Liver (tissue), 9 donors: ENCODE measurements around the gene TRAF3IP3. TPM values are rescaled to one million over a fixed set of nuclear protein-coding genes. Genes with fewer than 3 reads are reported as not detected.
A peak's percentile ranks its signal among the peaks of the same experiment; 100 is the strongest.

Source experiments
- DNase-seq: peaks from one replicate; pipeline ENCODE4 v3.0.0-alpha.2; 2017; ENCODE audit warnings: low spot score
- H3K27ac ChIP-seq, 2 donors: one replicate each; pipeline ENCODE4 v1.7.0; 2013; ENCODE audit warnings: inconsistent platforms in 2 of 2, low read length in 2 of 2, control low read depth in 1 of 2, low read depth in 1 of 2, mild to moderate bottlenecking in 1 of 2
- H3K27me3 ChIP-seq, 4 donors: one replicate each; pipeline versions ENCODE4 v1.6.1 to v1.7.0; 2013; ENCODE audit warnings: low read length in 3 of 4, inconsistent platforms in 1 of 4, mild to moderate bottlenecking in 1 of 4, moderate library complexity in 1 of 4; ENCODE audit not compliant: control insufficient read depth in 4 of 4, insufficient read depth in 4 of 4
- H3K36me3 ChIP-seq, 4 donors: one replicate each; pipeline versions ENCODE4 v1.6.1 to v1.7.0; 2013; ENCODE audit warnings: low read length in 3 of 4, mild to moderate bottlenecking in 3 of 4, low read depth in 1 of 4, moderate library complexity in 1 of 4; ENCODE audit not compliant: control insufficient read depth in 4 of 4, insufficient read depth in 3 of 4
- H3K4me1 ChIP-seq, 4 donors: one replicate each; pipeline versions ENCODE4 v1.6.1 to v1.7.0; 2013; ENCODE audit warnings: low read length in 3 of 4, mild to moderate bottlenecking in 3 of 4, moderate library complexity in 1 of 4; ENCODE audit not compliant: control insufficient read depth in 4 of 4, insufficient read depth in 4 of 4
- H3K4me3 ChIP-seq, 3 donors: one replicate each; pipeline versions ENCODE4 v1.6.1 to v1.7.0; 2013; ENCODE audit warnings: low read length in 3 of 3, control low read depth in 1 of 3, low read depth in 1 of 3, mild to moderate bottlenecking in 1 of 3
- H3K9ac ChIP-seq, 2 donors: one replicate each; pipeline ENCODE4 v1.7.0; 2013; ENCODE audit warnings: low read length in 2 of 2, mild to moderate bottlenecking in 2 of 2, moderate library complexity in 2 of 2, control low read depth in 1 of 2, low read depth in 1 of 2
- H3K9me3 ChIP-seq, 4 donors: one replicate each; pipeline versions ENCODE4 v1.6.1 to v1.7.0; 2013; ENCODE audit warnings: low read length in 3 of 4; ENCODE audit not compliant: control insufficient read depth in 4 of 4
- EGR1 ChIP-seq, 2 donors: IDR thresholded peaks; 2 replicates each; pipeline ENCODE4 v1.6.1; 2016 to 2018; ENCODE audit warnings: antibody characterized with exemption in 2 of 2, low read depth in 2 of 2
- FOXA1 ChIP-seq: IDR thresholded peaks from 2 replicates; pipeline ENCODE4 v1.6.1; 2016; ENCODE audit warnings: antibody characterized with exemption
- FOXA2 ChIP-seq: IDR thresholded peaks from 2 replicates; pipeline ENCODE4 v1.6.1; 2016; ENCODE audit warnings: antibody characterized with exemption
- GABPA ChIP-seq, 2 donors: IDR thresholded peaks in 1 of 2; conservative IDR thresholded peaks in 1 of 2; 2 replicates each; pipeline ENCODE4 v1.6.1; 2016; ENCODE audit warnings: antibody characterized with exemption in 2 of 2, mild to moderate bottlenecking in 1 of 2, moderate library complexity in 1 of 2
- HNF4A ChIP-seq, 2 donors: conservative IDR thresholded peaks; 2 replicates each; pipeline ENCODE4 v1.6.1; 2016; ENCODE audit warnings: antibody characterized with exemption in 2 of 2, mild to moderate bottlenecking in 2 of 2
- HNF4G ChIP-seq: IDR thresholded peaks from 2 replicates; pipeline ENCODE4 v1.6.1; 2016; ENCODE audit warnings: antibody characterized with exemption
- JUND ChIP-seq, 2 donors: IDR thresholded peaks; 2 replicates each; pipeline ENCODE4 v1.6.1; 2016; ENCODE audit warnings: antibody characterized with exemption in 2 of 2
- NR2F2 ChIP-seq: IDR thresholded peaks from 2 replicates; pipeline ENCODE4 v1.6.1; 2016; ENCODE audit warnings: antibody characterized with exemption
- RAD21 ChIP-seq, 2 donors: IDR thresholded peaks; 2 replicates each; pipeline ENCODE4 v1.6.1; 2016; ENCODE audit warnings: antibody characterized with exemption in 2 of 2, mild to moderate bottlenecking in 2 of 2
- REST ChIP-seq: IDR thresholded peaks from 2 replicates; pipeline ENCODE4 v1.6.1; 2016; ENCODE audit warnings: antibody characterized with exemption, mild to moderate bottlenecking
- RXRA ChIP-seq, 2 donors: IDR thresholded peaks; 2 replicates each; pipeline ENCODE4 v1.6.1; 2017 to 2018; ENCODE audit warnings: antibody characterized with exemption in 2 of 2, mild to moderate bottlenecking in 1 of 2
- SP1 ChIP-seq: IDR thresholded peaks from 2 replicates; pipeline ENCODE4 v1.6.1; 2018; ENCODE audit warnings: antibody characterized with exemption, mild to moderate bottlenecking
- TAF1 ChIP-seq: conservative IDR thresholded peaks from 2 replicates; pipeline ENCODE4 v1.6.1; 2016; ENCODE audit warnings: antibody characterized with exemption, mild to moderate bottlenecking
- YY1 ChIP-seq: IDR thresholded peaks from 2 replicates; pipeline ENCODE4 v1.6.1; 2016; ENCODE audit warnings: antibody characterized with exemption, mild to moderate bottlenecking
- WGBS: extraction: QIAGEN DNeasy Blood & Tissue Kit; methylation state at CpG from one replicate; pipeline ENCODE4 v1.1.7; 2013; 5-methylcytosine and 5-hydroxymethylcytosine counted together
- polyA plus RNA-seq, 2 donors: library from polyadenylated mRNA; stranded (reverse) in 1 of 2; unstranded in 1 of 2; fragments of 200-250 nt in 1 of 2; fragments of >200 nt in 1 of 2; fragmentation: Nextera tagmentation in 1 of 2; extraction: Ambion mirVana in 1 of 2; gene quantifications; one replicate each; pipeline versions ENCODE4 v1.2.1 to v1.2.3, GENCODE V29; 2013 to 2015
- total RNA-seq, 2 donors: library from RNA; depleted of rRNA; stranded (reverse); fragments of >200 nt; gene quantifications; one replicate each; pipeline ENCODE4 v1.2.3, GENCODE V29; 2014
- TF ChIP-seq, protein P1 (sequence below): IDR thresholded peaks from 2 replicates; pipeline ENCODE4 v1.6.1; 2016; ENCODE audit warnings: antibody characterized with exemption
- TF ChIP-seq, protein P2 (sequence below): fragments of 150-350 bp; IDR thresholded peaks from 2 replicates; pipeline ENCODE4 v1.5.1; 2017; ENCODE audit warnings: improper control_type of control experiment, low read depth, low read length; ENCODE audit not compliant: missing input control
- TF ChIP-seq, protein P3 (sequence below): IDR thresholded peaks from 2 replicates; pipeline ENCODE4 v1.6.1; 2016; ENCODE audit warnings: antibody characterized with exemption
- TF ChIP-seq, protein P4 (sequence below): IDR thresholded peaks from 2 replicates; pipeline ENCODE4 v1.6.1; 2016; ENCODE audit warnings: antibody characterized with exemption
- donor health status: healthy.
- donor health status: healthy.
- donor health status: healthy.
- donor health status: healthy.
- donor health status: healthy.

TRAF3IP3 gene
- total and polyA plus RNA-seq, 4 donors, result 0.87 to 3.4 (median 2.2) TPM

DNA sequence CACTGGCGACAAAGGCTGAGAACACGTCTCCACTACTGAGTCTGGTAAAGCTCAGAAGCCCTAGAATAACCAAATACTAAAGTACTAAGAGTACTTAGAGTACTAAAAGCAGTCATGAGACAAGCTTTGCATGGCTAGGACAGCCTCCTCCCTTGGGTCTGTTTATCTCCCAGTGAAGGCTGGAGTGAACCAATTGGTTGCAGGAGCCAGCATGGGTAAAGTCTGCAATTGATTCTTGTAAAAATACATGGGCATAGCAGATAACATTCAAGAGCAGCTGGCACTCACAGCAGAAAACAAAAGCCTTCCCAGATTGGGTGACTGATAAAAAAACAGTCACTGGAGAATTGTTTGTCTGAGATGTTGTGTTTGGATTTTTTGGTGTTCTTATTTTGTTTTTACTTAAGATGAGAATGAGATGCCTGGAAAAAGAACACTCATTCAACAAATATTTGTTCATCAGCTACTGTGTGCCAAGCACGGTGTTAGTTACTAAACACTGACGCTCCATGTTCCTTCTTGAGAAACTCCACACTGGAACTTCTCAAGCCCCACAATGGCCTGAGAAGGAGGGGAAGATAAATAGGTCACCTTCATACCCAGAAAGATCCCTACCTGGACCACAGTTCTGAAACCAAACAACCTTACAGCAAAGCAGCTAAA lies 46.4 kb downstream of the TRAF3IP3 start:
- H3K4me3 ChIP-seq, result peak overlapping the region; percentile 21 to 55 (median 55)
- WGBS, result 34% methylated on average over 4 of the region's 4 CpGs
- H3K9ac ChIP-seq, result peak overlapping the region; percentile 59 to 99

More for the DNA sequence above, 46.4 kb downstream of the TRAF3IP3 start:
- Histone ChIP-seq H3K9me3 (no peaks in the 10 kb centered on the region), H3K27me3 (no peaks in the 10 kb centered on the region), H3K36me3 (no peaks in the 10 kb centered on the region), H3K27ac (peak overlapping the region; percentile 94 to 98), H3K4me1 (peaks cover 1 to 48% (median 26%) of the 10 kb centered on the region in 4 donors)
- no peak for DNase-seq
- TF ChIP-seq, protein P1, sequence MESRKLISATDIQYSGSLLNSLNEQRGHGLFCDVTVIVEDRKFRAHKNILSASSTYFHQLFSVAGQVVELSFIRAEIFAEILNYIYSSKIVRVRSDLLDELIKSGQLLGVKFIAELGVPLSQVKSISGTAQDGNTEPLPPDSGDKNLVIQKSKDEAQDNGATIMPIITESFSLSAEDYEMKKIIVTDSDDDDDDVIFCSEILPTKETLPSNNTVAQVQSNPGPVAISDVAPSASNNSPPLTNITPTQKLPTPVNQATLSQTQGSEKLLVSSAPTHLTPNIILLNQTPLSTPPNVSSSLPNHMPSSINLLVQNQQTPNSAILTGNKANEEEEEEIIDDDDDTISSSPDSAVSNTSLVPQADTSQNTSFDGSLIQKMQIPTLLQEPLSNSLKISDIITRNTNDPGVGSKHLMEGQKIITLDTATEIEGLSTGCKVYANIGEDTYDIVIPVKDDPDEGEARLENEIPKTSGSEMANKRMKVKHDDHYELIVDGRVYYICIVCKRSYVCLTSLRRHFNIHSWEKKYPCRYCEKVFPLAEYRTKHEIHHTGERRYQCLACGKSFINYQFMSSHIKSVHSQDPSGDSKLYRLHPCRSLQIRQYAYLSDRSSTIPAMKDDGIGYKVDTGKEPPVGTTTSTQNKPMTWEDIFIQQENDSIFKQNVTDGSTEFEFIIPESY, result peak; percentile 71
- TF ChIP-seq YY1, result peak; percentile 74
- peak; percentile 42 to 70 for TF ChIP-seq RXRA (IDR thresholded peaks at IDR 0.05)
- TF ChIP-seq JUND (IDR thresholded peaks at IDR 0.05), result peak; percentile 60 to 74
- TF ChIP-seq NR2F2, result no peak
- no peak for TF ChIP-seq GABPA (IDR thresholded peaks at IDR 0.05 in 1 of 2, conservative IDR thresholded peaks at IDR 0.05 in 1 of 2)
- no peak for TF ChIP-seq FOXA1
- TF ChIP-seq REST, result peak; percentile 72
- TF ChIP-seq HNF4A (conservative IDR thresholded peaks at IDR 0.05), result peak; percentile 87 to 88
- TF ChIP-seq, protein P2, sequence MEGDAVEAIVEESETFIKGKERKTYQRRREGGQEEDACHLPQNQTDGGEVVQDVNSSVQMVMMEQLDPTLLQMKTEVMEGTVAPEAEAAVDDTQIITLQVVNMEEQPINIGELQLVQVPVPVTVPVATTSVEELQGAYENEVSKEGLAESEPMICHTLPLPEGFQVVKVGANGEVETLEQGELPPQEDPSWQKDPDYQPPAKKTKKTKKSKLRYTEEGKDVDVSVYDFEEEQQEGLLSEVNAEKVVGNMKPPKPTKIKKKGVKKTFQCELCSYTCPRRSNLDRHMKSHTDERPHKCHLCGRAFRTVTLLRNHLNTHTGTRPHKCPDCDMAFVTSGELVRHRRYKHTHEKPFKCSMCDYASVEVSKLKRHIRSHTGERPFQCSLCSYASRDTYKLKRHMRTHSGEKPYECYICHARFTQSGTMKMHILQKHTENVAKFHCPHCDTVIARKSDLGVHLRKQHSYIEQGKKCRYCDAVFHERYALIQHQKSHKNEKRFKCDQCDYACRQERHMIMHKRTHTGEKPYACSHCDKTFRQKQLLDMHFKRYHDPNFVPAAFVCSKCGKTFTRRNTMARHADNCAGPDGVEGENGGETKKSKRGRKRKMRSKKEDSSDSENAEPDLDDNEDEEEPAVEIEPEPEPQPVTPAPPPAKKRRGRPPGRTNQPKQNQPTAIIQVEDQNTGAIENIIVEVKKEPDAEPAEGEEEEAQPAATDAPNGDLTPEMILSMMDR, result no peak
- TF ChIP-seq, protein P3, sequence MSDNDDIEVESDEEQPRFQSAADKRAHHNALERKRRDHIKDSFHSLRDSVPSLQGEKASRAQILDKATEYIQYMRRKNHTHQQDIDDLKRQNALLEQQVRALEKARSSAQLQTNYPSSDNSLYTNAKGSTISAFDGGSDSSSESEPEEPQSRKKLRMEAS, result peak; percentile 82
- TF ChIP-seq FOXA2, result no peak
- TF ChIP-seq HNF4G, result peak; percentile 79
- TF ChIP-seq EGR1 (IDR thresholded peaks at IDR 0.05; ENCODE audit: low read depth in 2 of 2), result peak in 1 of 2 donors; percentile 80
- peak; percentile 84 for TF ChIP-seq TAF1
- TF ChIP-seq RAD21 (IDR thresholded peaks at IDR 0.05), result peak in 1 of 2 donors; percentile 40
- peak; percentile 84 for TF ChIP-seq SP1
- TF ChIP-seq, protein P4, sequence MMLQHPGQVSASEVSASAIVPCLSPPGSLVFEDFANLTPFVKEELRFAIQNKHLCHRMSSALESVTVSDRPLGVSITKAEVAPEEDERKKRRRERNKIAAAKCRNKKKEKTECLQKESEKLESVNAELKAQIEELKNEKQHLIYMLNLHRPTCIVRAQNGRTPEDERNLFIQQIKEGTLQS, result no peak
